ENCODE data around the gene CFAP20DC. TPM values are rescaled to one million over a fixed set of nuclear protein-coding genes. Genes with fewer than 3 reads are reported as not detected.
"Not testable (repeated sequence)": the region's sequence is repeated elsewhere in the genome, so short reads cannot be mapped to it uniquely, and the experiment has no call there.

The CFAP20DC gene
- 0.08 TPM for total RNA-seq
- long read RNA-seq, partial matches to known transcripts = 0 of 1 reads
- long read RNA-seq, other reads (novel, unspliced or antisense) = 0 of 1 reads

GRCh38 chr3:59049671-59050331, at the start of gene CFAP20DC:
Gene CFAP20DC (minus strand): TSS chr3:59050025. CDS start chr3:59049631, 394 bp downstream.
- intact Hi-C loops (cut with DNase I) = loop anchor here (5.0 to 10.0 kb wide), 2 partner anchors 225 to 408 kb away; no protein-coding TSS in a partner anchor

GRCh38 chr3:59098516-59098915, 48.7 kb upstream of the CFAP20DC start:
- DNase-seq (ENCODE audit: low spot score); intact Hi-C loops (cut with DNase I): not testable (repeated sequence)

More at GRCh38 chr3:59049671-59050331, at the start of gene CFAP20DC:
- peak; percentile 90 for DNase-seq (ENCODE audit: low spot score)

- intact Hi-C loops (cut with DNase I) = no loop called here
- DNase-seq (ENCODE audit: low spot score) = no peak
These were observed 44.6 kb upstream of the CFAP20DC start for GRCh38 chr3:59094446-59094845.

GRCh38 chr3:59093521-59093920, 43.7 kb upstream of the CFAP20DC start:
- DNase-seq (ENCODE audit: low spot score) = no peak
- intact Hi-C loops (cut with DNase I) = no loop called here

- DNase-seq (ENCODE audit: low spot score) = no peak
- intact Hi-C loops (cut with DNase I) = no loop called here
These were observed 38.9 kb upstream of the CFAP20DC start for GRCh38 chr3:59088761-59089160.

GRCh38 chr3:59085976-59086375, 36.2 kb upstream of the CFAP20DC start:
- intact Hi-C loops (cut with DNase I) = no loop called here
- no peak for DNase-seq (ENCODE audit: low spot score)

GRCh38 chr3:59084583-59084982, 34.8 kb upstream of the CFAP20DC start:
- intact Hi-C loops (cut with DNase I) = no loop called here
- DNase-seq (ENCODE audit: low spot score) = no peak

- DNase-seq (ENCODE audit: low spot score) = no peak
- intact Hi-C loops (cut with DNase I) = no loop called here
These were observed 32.3 kb upstream of the CFAP20DC start for GRCh38 chr3:59082106-59082505.

GRCh38 chr3:59081071-59081470, 31.2 kb upstream of the CFAP20DC start:
- DNase-seq (ENCODE audit: low spot score) = no peak
- intact Hi-C loops (cut with DNase I) = no loop called here

- intact Hi-C loops (cut with DNase I) = no loop called here
- no peak for DNase-seq (ENCODE audit: low spot score)
These were observed 30.1 kb upstream of the CFAP20DC start for GRCh38 chr3:59079962-59080361.

GRCh38 chr3:59074764-59075163, 24.9 kb upstream of the CFAP20DC start:
- intact Hi-C loops (cut with DNase I) = no loop called here
- DNase-seq (ENCODE audit: low spot score) = no peak

- intact Hi-C loops (cut with DNase I) = no loop called here
- DNase-seq (ENCODE audit: low spot score) = no peak
These were observed 22.9 kb upstream of the CFAP20DC start for GRCh38 chr3:59072681-59073080.

- intact Hi-C loops (cut with DNase I) = no loop called here
- DNase-seq (ENCODE audit: low spot score) = no peak
These were observed 20.0 kb upstream of the CFAP20DC start for GRCh38 chr3:59069838-59070237.

- no peak for DNase-seq (ENCODE audit: low spot score)
These were observed 15.4 kb upstream of the CFAP20DC start for GRCh38 chr3:59065240-59065639.

GRCh38 chr3:59064728-59065127, 14.9 kb upstream of the CFAP20DC start:
- intact Hi-C loops (cut with DNase I) = no loop called here
- DNase-seq (ENCODE audit: low spot score) = no peak

More at GRCh38 chr3:59065240-59065639, 15.4 kb upstream of the CFAP20DC start:
- intact Hi-C loops (cut with DNase I) = no loop called here

GRCh38 chr3:59064276-59064675, 14.5 kb upstream of the CFAP20DC start:
- DNase-seq (ENCODE audit: low spot score) = no peak
- intact Hi-C loops (cut with DNase I) = no loop called here

- intact Hi-C loops (cut with DNase I) = loop anchor here (10.0 kb wide), 1 partner anchor 232 kb away; no protein-coding TSS in a partner anchor
- no peak for DNase-seq (ENCODE audit: low spot score)
These were observed 6.9 kb upstream of the CFAP20DC start for GRCh38 chr3:59056706-59057105.

GRCh38 chr3:59052803-59053411, 3.1 kb upstream of the CFAP20DC start:
- intact Hi-C loops (cut with DNase I) = loop anchor here (5.0 to 10.0 kb wide), 2 partner anchors 228 to 411 kb away; no protein-coding TSS in a partner anchor
- DNase-seq (ENCODE audit: low spot score) = no peak

- DNase-seq (ENCODE audit: low spot score) = not testable (repeated sequence)
- intact Hi-C loops (cut with DNase I) = loop anchor here (5.0 to 10.0 kb wide), 2 partner anchors 226 to 409 kb away; no protein-coding TSS in a partner anchor
These were observed 1.1 kb upstream of the CFAP20DC start for GRCh38 chr3:59050811-59051414.

GRCh38 chr3:59046839-59047238, 3.0 kb downstream of the CFAP20DC start:
- intact Hi-C loops (cut with DNase I) = no loop called here
- DNase-seq (ENCODE audit: low spot score) = no peak
